Activated naive CD4-positive, alpha-beta T cell treated with anti-CD3 and anti-CD28 coated beads, Interleukin-2, amount 50 U/mL, for 24 hours (primary cell): ENCODE results near the gene DGCR6L.
"Not testable (repeated sequence)": the region's sequence is repeated elsewhere in the genome, so short reads cannot be mapped to it uniquely, and the experiment has no call there.

Experiments
- H3K27ac Mint-ChIP-seq: one replicate; pipeline ENCODE4 v1.8.0; 2021; ENCODE audit warnings: mild to moderate bottlenecking, mixed read lengths
- H3K27me3 Mint-ChIP-seq: one replicate; pipeline ENCODE4 v1.8.0; 2021; ENCODE audit warnings: mixed read lengths
- H3K36me3 Mint-ChIP-seq: one replicate; pipeline ENCODE4 v1.8.0; 2021; ENCODE audit warnings: mixed read lengths
- H3K4me1 Mint-ChIP-seq: one replicate; pipeline ENCODE4 v1.8.0; 2021; ENCODE audit warnings: mixed read lengths
- H3K4me3 Mint-ChIP-seq: one replicate; pipeline ENCODE4 v1.8.0; 2021; ENCODE audit warnings: mild to moderate bottlenecking, mixed read lengths
- H3K9me3 Mint-ChIP-seq: one replicate; pipeline ENCODE4 v1.8.0; 2021; ENCODE audit warnings: mixed read lengths

The DGCR6L gene

DNA sequence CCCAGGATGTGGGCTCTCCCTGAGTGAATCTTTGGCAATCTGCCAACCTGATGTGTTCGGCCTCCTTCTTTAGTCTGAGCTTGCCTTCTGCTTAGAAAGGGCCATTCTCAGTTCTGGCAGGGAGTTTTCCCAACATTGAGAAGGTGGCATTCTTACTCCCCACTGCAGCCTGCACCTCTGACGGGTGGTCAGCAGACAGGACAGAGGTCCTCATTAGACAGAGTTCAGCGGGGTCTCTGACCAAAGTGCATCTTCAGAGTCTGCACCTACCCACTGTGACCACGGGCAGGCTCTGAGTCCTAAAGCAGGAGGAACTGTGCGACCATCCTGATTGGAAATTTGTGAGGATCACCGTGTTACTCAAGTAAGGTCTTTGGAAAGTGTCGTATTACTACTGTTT, 26.7 kb upstream of the DGCR6L start:
- not testable (repeated sequence) for H3K27me3 Mint-ChIP-seq, H3K4me1 Mint-ChIP-seq, H3K4me3 Mint-ChIP-seq, H3K27ac Mint-ChIP-seq, H3K9me3 Mint-ChIP-seq, H3K36me3 Mint-ChIP-seq

DNA sequence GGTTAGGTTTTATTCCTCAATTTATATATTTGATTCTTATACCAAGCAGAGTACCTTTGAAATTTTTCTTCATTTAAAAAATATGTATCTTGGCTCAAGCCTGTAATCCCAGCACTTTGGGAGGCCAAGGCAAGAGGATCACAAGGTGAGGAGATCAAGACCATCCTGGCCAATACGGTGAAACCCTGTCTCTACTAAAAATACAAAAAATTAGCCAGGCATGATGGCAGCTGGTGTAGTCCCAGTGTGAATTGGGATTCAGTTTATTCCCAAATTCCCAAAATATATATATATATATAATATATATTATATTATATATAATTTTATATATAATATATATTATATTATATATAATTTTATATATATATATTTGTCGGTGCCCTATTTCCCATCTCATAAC, 18.4 kb upstream of the DGCR6L start:
- H3K27ac Mint-ChIP-seq, H3K36me3 Mint-ChIP-seq, H3K9me3 Mint-ChIP-seq, H3K4me1 Mint-ChIP-seq, H3K27me3 Mint-ChIP-seq, H3K4me3 Mint-ChIP-seq: not testable (repeated sequence)

DNA sequence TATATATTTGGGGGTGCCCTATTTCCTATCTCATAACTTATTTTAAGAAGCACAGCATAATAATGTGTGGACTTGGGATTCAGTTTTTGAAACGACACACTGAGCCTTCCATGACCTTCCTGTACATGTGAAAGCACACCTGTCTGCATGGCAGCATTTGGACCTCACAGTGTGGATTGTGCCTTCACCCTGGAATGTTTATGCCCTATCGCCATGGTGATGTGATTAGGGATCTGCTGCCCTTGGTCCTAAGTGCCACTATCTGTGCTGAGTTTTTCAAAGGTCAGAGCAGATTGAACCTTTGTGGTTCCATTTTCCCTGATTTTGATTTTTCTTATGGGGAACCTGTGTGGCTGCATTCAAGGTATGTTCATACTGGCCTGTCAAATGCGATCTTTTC, 17.9 kb upstream of the DGCR6L start:
- H3K36me3 Mint-ChIP-seq, H3K9me3 Mint-ChIP-seq, H3K4me3 Mint-ChIP-seq, H3K27ac Mint-ChIP-seq, H3K4me1 Mint-ChIP-seq, H3K27me3 Mint-ChIP-seq: not testable (repeated sequence)

DNA sequence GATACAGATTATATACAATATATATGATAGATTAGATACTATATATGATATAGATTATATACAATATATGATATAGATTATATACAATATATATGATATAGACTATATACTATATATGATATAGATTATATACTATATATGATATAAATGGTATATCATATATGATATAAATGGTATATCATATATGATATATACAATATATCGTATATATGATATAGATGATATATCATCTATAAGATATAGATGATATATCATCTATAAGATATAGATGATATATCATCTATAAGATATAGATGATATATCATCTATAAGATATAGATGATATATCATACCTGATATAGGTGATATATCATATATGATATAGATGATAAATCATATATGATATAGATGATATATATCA, 16.7 kb upstream of the DGCR6L start:
- H3K4me3 Mint-ChIP-seq, H3K9me3 Mint-ChIP-seq, H3K27ac Mint-ChIP-seq, H3K36me3 Mint-ChIP-seq, H3K4me1 Mint-ChIP-seq, H3K27me3 Mint-ChIP-seq: not testable (repeated sequence)

DNA sequence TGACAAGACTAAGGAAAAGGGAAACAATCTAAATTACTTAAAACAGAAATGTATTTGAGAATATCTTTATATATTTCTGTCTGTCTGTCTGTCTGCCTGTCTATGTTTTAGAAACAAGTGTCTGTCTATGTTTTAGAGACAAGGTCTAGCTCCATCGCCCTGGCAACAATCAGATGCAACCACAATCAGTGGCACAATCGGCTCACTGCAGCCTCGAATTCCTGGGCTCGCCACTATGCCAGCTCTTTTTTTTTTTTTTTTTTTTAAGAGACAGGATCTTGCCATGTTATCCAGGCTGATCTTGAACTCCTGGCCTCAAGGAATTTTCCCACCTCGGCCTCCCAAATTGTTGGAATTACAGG, 8.7 kb upstream of the DGCR6L start:
- Mint-ChIP-seq H3K27ac (peak overlapping the region; percentile 87), H3K4me1 (peaks cover 25% of the 10 kb centered on the region), H3K4me3 (peak overlapping the region; percentile 78)
- not testable (repeated sequence) for H3K27me3 Mint-ChIP-seq, H3K36me3 Mint-ChIP-seq, H3K9me3 Mint-ChIP-seq

DNA sequence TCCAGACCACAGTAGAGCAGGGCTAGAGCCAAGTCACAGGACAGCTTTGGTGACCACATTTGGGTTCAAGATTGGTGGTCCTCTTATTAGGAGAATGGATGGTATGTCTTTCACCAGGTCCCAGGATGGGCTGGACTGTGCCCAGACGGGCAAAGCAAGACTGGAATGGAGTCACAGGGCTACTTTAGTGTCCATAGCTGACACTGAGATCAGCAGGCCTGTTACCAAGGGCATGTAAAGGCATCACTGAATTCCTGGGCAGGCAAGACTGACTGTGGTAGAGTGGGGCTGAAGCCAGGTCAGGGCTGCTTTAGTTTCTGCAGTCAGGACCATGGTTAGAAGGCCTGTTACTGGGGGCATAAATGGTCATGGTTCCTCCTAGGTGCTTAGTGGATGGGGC, 6.1 kb upstream of the DGCR6L start:
- H3K9me3 Mint-ChIP-seq, H3K36me3 Mint-ChIP-seq, H3K4me3 Mint-ChIP-seq, H3K27ac Mint-ChIP-seq, H3K27me3 Mint-ChIP-seq: not testable (repeated sequence)
- peaks cover 46% of the 10 kb centered on the region for H3K4me1 Mint-ChIP-seq

DNA sequence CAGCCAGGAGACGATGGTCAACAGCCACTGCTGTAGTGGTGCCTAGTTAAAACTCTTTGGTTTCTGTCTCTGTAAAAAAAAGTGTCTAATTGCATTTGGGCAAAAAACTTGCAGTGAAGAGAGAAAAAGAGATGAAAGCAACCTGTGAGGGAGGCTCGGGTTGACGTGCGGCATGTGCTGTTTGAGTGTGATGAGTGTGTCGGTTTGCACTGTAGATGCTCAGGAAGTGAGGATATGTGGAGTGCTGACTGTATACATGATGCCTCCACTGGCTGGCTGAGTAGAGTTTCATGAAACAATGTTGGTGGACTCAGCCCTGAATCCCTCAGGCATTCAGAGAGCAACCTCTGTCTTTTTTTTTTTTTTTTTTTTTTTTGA, 4.3 kb upstream of the DGCR6L start:
- Mint-ChIP-seq H3K27ac (peak overlapping the region; percentile 84), H3K4me3 (peak overlapping the region; percentile 53), H3K27me3 (no peaks in the 10 kb centered on the region), H3K36me3 (no peaks in the 10 kb centered on the region), H3K4me1 (peaks cover 56% of the 10 kb centered on the region), H3K9me3 (no peaks in the 10 kb centered on the region)

DNA sequence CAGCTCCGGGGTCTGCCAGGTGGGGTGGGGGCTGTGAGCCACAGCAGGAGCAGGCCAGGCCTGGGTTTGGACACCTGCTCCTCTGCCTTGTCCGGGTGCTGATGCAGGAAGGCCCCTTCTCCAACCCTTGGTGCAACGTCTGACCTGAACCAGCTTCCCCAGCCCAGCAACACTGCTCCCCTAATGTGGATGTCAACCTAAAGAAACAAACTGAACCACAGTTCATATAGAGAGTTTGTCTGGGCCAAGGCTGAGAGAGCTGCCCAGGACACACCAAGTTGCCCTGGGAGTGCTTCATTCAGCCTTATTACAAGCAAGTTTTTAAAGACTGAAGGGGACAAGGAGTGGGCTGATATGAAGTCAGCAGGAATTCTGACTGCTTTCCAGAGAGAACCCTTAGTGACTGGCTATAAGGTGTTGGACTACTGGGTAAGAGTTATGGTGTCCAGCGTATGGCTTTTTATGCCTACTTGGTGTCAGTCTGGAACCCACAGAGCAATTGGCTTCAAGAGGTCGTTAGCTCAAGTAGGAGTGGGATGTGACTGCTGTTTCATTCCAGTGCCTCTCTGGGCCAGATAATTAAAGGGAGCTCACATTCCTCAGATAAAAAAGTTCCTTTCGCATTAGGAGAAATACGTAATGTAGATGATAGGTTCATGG, 1.8 kb upstream of the DGCR6L start:
- not testable (repeated sequence) for H3K27me3 Mint-ChIP-seq, H3K9me3 Mint-ChIP-seq, H3K36me3 Mint-ChIP-seq
- H3K4me3 Mint-ChIP-seq = peak overlapping the region; percentile 60
- H3K4me1 Mint-ChIP-seq = peaks cover 66% of the 10 kb centered on the region
- peak overlapping the region; percentile 65 for H3K27ac Mint-ChIP-seq

DNA sequence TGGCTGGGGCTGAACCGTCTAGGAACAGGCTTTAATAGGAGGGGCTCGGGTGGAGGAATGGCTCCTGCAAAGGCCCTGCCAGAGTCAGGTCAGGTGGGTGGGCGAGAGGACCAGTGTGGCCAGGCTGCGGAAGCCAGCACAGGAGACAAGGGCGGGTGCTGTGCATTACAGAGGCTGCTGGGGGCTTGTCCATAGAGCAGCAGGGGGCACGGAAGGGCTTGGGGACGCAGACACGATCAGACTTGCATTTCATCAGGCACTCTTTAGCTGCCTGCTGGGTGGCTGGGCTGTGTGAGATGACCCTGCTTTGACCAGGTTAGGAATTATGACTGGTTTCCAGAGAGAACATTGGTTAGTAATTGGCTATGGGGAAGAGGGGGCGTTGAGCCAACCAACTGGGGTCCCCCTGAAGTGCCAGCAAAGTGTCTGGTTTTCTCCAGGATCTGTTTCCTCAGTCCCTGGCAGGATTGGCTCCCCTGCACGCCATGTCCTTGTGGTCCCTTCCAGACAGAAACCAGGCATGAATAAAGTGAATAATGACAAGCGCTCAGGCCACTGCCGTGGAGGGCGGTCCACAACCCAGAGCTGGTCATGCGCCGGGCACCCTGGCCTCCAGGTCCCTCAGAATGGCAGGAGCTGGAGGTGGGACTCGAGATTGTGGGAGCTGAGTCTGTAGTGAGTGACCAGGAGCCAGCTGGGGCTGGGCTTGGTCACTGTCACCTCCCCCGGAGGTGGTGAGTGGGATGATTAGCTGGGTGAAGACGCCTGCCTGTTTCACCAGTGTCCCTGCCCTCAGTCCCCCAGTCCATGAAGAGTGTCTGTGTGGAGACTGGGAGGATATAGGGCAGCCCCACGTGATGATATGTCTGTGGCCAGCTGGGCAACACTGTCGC, 1.0 kb upstream of the DGCR6L start:
- H3K4me1 Mint-ChIP-seq = peaks cover 65% of the 10 kb centered on the region
- peak overlapping the region; percentile 90 for H3K27ac Mint-ChIP-seq
- H3K4me3 Mint-ChIP-seq = peak overlapping the region; percentile 92
- not testable (repeated sequence) for H3K9me3 Mint-ChIP-seq, H3K36me3 Mint-ChIP-seq, H3K27me3 Mint-ChIP-seq

DNA sequence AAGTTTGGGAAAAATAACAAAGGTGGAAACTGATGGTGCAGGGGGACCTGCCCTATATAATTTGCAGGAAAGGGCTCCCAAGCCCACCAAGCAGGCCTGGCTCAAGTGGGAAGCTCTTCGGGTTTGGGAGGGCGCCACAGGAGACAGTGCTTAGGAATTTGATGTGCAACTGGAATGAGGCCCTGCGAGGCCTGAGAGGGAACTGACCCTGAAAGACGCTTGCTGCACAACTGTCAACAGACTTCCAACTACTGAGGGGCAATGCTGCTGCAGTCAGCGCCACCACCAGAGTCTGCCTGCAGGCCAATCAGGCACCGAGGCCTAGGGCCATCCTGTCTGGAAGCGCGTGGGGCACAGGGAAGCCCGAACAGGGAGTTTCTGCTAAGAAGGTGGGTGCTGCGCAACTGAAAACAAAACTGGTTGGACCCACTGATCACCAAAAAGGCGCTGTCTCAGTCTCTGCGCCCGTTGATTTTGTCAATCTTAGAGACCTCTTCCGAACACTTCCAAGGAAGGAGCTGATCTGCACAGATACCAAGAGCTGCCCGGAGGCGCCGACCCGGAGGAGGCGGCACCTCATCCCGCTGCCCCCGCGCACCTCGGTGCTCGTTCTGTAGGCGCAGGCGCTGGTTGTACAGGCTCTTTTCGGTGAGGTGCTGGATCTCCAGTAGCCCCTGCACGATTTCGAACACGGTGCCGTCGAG, 667 bp downstream of the DGCR6L start:
- Mint-ChIP-seq H3K9me3 (no peaks in the 10 kb centered on the region), H3K27ac (peak overlapping the region; percentile 59), H3K4me3 (peak overlapping the region; percentile 92), H3K4me1 (peaks cover 60% of the 10 kb centered on the region), H3K36me3 (no peaks in the 10 kb centered on the region), H3K27me3 (no peaks in the 10 kb centered on the region)

DNA sequence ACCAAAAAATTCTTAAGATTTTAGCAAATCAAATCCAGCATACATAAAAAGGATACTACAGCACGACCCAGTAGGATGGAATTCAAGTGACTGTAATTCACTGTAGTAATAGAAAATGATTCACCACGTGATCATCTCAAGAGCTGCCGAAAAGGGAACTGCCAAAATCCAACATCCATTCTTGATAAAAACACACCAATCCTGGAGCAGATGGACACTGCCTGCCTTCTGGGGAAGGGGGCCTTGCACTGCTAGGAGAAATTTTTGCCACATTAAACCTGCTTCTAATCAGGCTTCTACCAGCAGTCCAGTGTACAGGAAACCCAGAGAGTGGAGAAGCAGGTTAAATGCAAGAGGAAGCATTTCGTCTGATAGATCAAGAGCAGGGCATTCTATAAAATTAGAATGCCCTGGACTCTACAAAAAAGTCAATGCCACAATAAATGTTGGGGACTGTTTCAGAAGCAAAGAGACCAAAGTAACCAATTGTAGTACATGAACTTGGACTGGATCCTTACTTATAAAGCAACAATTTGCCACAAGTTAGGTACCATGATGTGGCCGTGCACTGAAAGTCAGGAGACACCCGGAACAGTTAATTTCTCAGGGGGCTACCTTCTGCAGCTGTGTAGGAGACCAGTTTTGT, 1.7 kb downstream of the DGCR6L start:
- H3K36me3 Mint-ChIP-seq, H3K27ac Mint-ChIP-seq, H3K27me3 Mint-ChIP-seq, H3K9me3 Mint-ChIP-seq: not testable (repeated sequence)
- Mint-ChIP-seq H3K4me3 (peak overlapping the region; percentile 92), H3K4me1 (peaks cover 50% of the 10 kb centered on the region)

DNA sequence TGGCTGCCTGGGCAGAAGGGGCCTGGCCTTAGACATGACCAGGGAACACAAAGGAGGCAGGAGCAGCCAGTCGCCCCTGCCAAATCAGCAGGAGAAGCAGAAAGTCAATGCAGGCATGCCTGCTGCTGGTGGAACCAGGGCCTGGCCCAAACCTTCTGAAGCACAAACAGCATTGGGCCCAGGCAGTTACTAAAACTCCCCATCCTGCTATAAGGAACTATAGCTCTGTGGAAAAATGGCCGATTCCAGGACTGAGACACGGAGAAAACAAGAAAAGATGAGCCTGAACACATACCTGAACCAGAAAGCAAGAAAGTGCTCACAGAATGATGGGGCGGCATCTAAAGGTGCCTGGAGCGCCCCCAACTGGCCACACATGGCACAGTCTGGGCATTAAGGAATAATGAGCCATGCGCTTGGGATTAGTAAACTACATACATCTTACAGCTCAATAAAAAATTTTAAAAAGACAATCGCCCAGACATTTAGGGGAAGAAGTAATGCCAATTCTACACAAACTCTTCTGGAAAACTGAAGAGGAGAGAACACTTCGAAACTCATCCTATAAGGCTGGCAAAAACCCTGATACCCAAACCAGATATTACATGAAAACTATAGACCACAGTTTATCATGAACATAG, 2.3 kb downstream of the DGCR6L start:
- H3K36me3 Mint-ChIP-seq, H3K27me3 Mint-ChIP-seq, H3K9me3 Mint-ChIP-seq: not testable (repeated sequence)
- peak overlapping the region; percentile 46 for H3K27ac Mint-ChIP-seq
- peak overlapping the region; percentile 92 for H3K4me3 Mint-ChIP-seq
- H3K4me1 Mint-ChIP-seq = peaks cover 44% of the 10 kb centered on the region

DNA sequence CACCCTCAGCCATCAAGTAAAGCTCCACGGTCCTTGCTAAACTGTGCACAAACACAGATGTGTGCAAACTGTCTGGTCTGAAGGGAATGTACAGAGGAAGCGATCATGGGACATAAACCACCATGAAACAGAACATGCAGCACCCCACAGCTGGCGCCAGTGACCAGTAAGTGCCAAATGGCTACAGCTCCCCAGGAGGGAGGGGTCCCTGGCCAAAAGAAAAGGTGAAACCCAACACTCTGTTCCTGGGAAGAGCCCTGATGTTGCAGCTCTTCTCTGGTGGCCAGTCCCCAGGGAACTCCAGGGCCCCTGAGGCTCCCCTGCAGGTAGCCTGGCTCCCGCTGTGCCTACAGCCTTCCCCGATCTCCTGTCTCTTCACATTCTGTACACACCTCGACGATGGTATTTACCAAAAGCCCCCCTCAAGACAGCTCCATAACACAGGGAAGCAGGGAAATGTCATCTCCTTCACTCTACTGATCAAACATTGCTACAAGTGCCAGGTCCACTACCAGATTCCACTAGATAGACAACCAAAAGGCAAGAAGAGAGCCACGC, 2.9 kb downstream of the DGCR6L start:
- Mint-ChIP-seq H3K9me3 (no peaks in the 10 kb centered on the region), H3K4me1 (peaks cover 39% of the 10 kb centered on the region), H3K36me3 (no peaks in the 10 kb centered on the region), H3K4me3 (no peak overlapping the region), H3K27ac (no peak overlapping the region), H3K27me3 (no peaks in the 10 kb centered on the region)

DNA sequence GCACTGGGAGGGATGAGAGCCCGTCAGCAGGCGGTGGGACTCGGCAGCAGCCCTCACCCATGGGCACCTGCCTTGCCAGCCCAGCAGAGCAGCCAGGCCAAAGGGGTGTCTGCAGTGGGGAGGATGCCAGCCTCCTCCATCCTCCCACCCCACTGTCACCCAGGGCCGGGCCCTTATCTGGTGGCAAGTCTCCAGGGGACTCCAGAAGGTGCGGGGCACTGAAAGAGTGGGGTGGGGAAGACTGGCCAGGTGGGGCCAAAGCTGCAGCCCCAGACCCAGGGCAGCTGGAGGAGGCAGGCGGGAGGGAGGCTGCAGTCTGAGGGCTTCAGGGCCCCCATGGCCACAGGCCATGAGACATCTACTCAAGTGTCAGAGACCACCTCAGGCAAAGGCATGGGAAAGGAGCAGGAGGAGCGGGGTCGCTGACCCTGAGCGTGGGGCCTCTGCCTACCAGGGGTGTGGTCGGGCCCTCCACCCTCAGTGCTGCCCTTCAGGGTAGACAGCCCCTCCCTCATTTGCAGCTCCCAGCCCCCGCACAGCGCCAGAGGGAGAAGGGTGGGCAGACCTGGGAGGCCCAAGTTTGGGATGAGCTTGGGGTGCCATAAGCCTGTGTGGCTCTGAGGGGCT, 3.5 kb downstream of the DGCR6L start:
- Mint-ChIP-seq H3K4me3 (no peak overlapping the region), H3K4me1 (peaks cover 34% of the 10 kb centered on the region), H3K36me3 (no peaks in the 10 kb centered on the region), H3K9me3 (no peaks in the 10 kb centered on the region), H3K27ac (no peak overlapping the region), H3K27me3 (no peaks in the 10 kb centered on the region)
